ENCODE measurements around the gene MLYCD. TPM values are rescaled to one million over a fixed set of nuclear protein-coding genes. Genes with fewer than 3 reads are reported as not detected.
A peak's percentile ranks its signal among the peaks of the same experiment; 100 is the strongest.

Gene MLYCD
- total and polyA plus RNA-seq, 11 donors = 19.4 to 65.3 (median 38.4) TPM

GRCh38 chr16:83953796-83954576 is 55.1 kb downstream of the MLYCD start:
- WGBS, 4 donors = 18 to 37% (median 29%) methylated on average over 10 to 19 of the region's 19 CpGs
- no peaks in the 10 kb centered on the region for H3K9me3 ChIP-seq
- peak overlapping the region; percentile 36 to 87 (median 63) for H3K4me3 ChIP-seq
- intact Hi-C loops (cut with DNase I) = loop anchor here in 6 of 10 donors (1.0 to 10.0 kb wide), 8 partner anchors 42 to 531 kb away; partner anchors contain the start of genes MLYCD (in 1 of the 6) and TAF1C (in 1 of the 6)
- peaks cover 0 to 54% (median 28%) of the 10 kb centered on the region in 12 donors for H3K4me1 ChIP-seq
- peak overlapping the region; percentile 64 to 99 (median 94) for H3K27ac ChIP-seq
- DNase-seq = no peak
- peaks cover 0 to 11% (median 0%) of the 10 kb centered on the region in 9 donors for H3K36me3 ChIP-seq
- H3K27me3 ChIP-seq = no peaks in the 10 kb centered on the region
- TF ChIP-seq CTCF (IDR thresholded peaks at IDR 0.05) (peak in 8 of 12 donors; percentile 22 to 44 (median 34)), POLR2A (IDR thresholded peaks at IDR 0.05) (no peak)
- peak in 2 of 4 donors; percentile 8 to 16 for ATAC-seq

GRCh38 chr16:83954577-83955016 is 55.7 kb downstream of the MLYCD start:
- intact Hi-C loops (cut with DNase I) = loop anchor here in 8 of 10 donors (5.0 to 10.0 kb wide), 12 partner anchors 42 to 530 kb away; partner anchors contain the start of genes TAF1C (in 3 of the 8) and MLYCD (in 1 of the 8)
- peaks cover 0 to 17% (median 5%) of the 10 kb centered on the region in 9 donors for H3K36me3 ChIP-seq
- peak overlapping the region in 10 of 12 donors; percentile 9 to 99 (median 86) for H3K27ac ChIP-seq
- no peaks in the 10 kb centered on the region for H3K27me3 ChIP-seq
- ATAC-seq (peak in 3 of 4 donors; percentile 4 to 50 (median 49)), DNase-seq (peak in 4 of 5 donors; percentile 59 to 81 (median 64))
- no peaks in the 10 kb centered on the region for H3K9me3 ChIP-seq
- H3K4me3 ChIP-seq = peak overlapping the region in 8 of 12 donors; percentile 42 to 87 (median 71)
- TF ChIP-seq CTCF (IDR thresholded peaks at IDR 0.05) = no peak
- TF ChIP-seq POLR2A (IDR thresholded peaks at IDR 0.05) = peak in 1 of 2 donors; percentile 20
- WGBS, 4 donors = 54 to 68% (median 58%) methylated on average over 9 of the region's 9 CpGs
- peaks cover 0 to 59% (median 29%) of the 10 kb centered on the region in 12 donors for H3K4me1 ChIP-seq

- no peaks in the 10 kb centered on the region for H3K27me3 ChIP-seq
- ATAC-seq (no peak), DNase-seq (peak in 1 of 5 donors; percentile 45)
- no peaks in the 10 kb centered on the region for H3K9me3 ChIP-seq
- intact Hi-C loops (cut with DNase I) = loop anchor here in 8 of 10 donors (2.0 to 10.0 kb wide), 10 partner anchors 109 to 529 kb away; partner anchors contain the start of gene TAF1C (in 3 of the 8)
- TF ChIP-seq CTCF (IDR thresholded peaks at IDR 0.05) (no peak), POLR2A (IDR thresholded peaks at IDR 0.05) (no peak)
- H3K36me3 ChIP-seq = peaks cover 0 to 26% (median 12%) of the 10 kb centered on the region in 9 donors
- peaks cover 0 to 66% (median 31%) of the 10 kb centered on the region in 12 donors for H3K4me1 ChIP-seq
- H3K27ac ChIP-seq = peak overlapping the region in 5 of 12 donors; percentile 85 to 98 (median 95)
- 71 to 77% (median 74%) methylated on average over 23 of the region's 23 CpGs for WGBS, 4 donors
- H3K4me3 ChIP-seq = no peak overlapping the region
Measured at GRCh38 chr16:83955218-83956130, 56.6 kb downstream of the MLYCD start.
